HepG2 (cell line): ENCODE results near the gene GSK3A. TPM values are rescaled to one million over a fixed set of nuclear protein-coding genes. Genes with fewer than 3 reads are reported as not detected.
A peak's percentile ranks its signal among the peaks of the same experiment; 100 is the strongest.

Experiments used
- ATAC-seq: fragments of 200-7000 bp; cut with Tn5 transposase; 3 replicates; pipeline ENCODE4 v1.9.1; 2020; ENCODE audit warnings: mild to moderate bottlenecking, moderate library complexity
- BruUV-seq: library from RNA; stranded (reverse); fragments of 400-500 nt; replicated peaks from 2 replicates; lab custom pipeline; 2021; lab: Mats Ljungman, UMichigan
- CTCF ChIA-PET: fragments of 300-600 bp; formaldehyde crosslinking; extraction: SDS; loops from one replicate; lab custom pipeline; 2021; ENCODE audit warnings: low total read pairs, inconsistent platforms, low intra/inter-chr PET ratio; lab: Yijun Ruan, JAX
- POLR2A ChIA-PET: fragments of 350-600 bp; sonication (Branson Sonifier 250); formaldehyde crosslinking; loops from one replicate; lab custom pipeline; 2020; ENCODE audit warnings: antibody characterized with exemption, inconsistent platforms; lab: Yijun Ruan, JAX
- DNase-seq: peaks from one replicate; pipeline ENCODE4 v3.0.0-alpha.2; 2015; ENCODE audit warnings: low spot score
- FAIRE-seq: peaks from 3 replicates; lab custom pipeline; 2011; peaks lifted over from hg19 to GRCh38; lab: Jason Lieb, UNC
- H2AFZ ChIP-seq: one replicate; pipeline ENCODE4 v1.6.1; 2011; ENCODE audit warnings: low read length, inconsistent platforms
- H3K27ac ChIP-seq: fragments of 300-600 bp; 3 replicates; pipeline ENCODE4 v1.8.0; 2011; ENCODE audit warnings: mixed run types, mild to moderate bottlenecking, mixed read lengths, low read length, inconsistent platforms; ENCODE audit not compliant: insufficient read depth; ENCODE audit errors: extremely low read length
- H3K27me3 ChIP-seq, 2 experiments: fragments of 200-600 bp in 1 of 2; 2 replicates in 1 of 2; 3 replicates in 1 of 2; pipeline versions ENCODE4 v1.6.0 to v1.8.0; 2011; ENCODE audit warnings: low read length in 2 of 2, mild to moderate bottlenecking in 2 of 2, moderate library complexity in 2 of 2, inconsistent platforms in 1 of 2; ENCODE audit not compliant: insufficient read depth in 2 of 2, control insufficient read depth in 1 of 2
- H3K36me3 ChIP-seq, 2 experiments: fragments of 200-600 bp in 1 of 2; replicated peaks in 1 of 2; 2 replicates in 1 of 2; 3 replicates in 1 of 2; pipeline versions ENCODE4 v1.5.1 to v1.8.0; 2011; ENCODE audit warnings: low read length in 2 of 2, inconsistent platforms in 1 of 2; ENCODE audit not compliant: insufficient read depth in 2 of 2, control insufficient read depth in 1 of 2
- H3K4me1 ChIP-seq: 2 replicates; pipeline ENCODE4 v1.5.1; 2012; ENCODE audit warnings: low read length, inconsistent platforms; ENCODE audit not compliant: insufficient read depth
- H3K4me2 ChIP-seq: 2 replicates; pipeline ENCODE4 v1.6.0; 2011; ENCODE audit warnings: low read depth, low read length, inconsistent platforms
- H3K4me3 ChIP-seq, 3 experiments: fragments of 200-600 bp in 1 of 3; sonication (generic), shearing (Covaris generic) in 1 of 3; replicated peaks in 1 of 3; 2 replicates each; pipeline ENCODE4 v1.5.1; 2011 to 2016; ENCODE audit warnings: low read length in 3 of 3, inconsistent platforms in 2 of 3, low read depth in 2 of 3, mild to moderate bottlenecking in 2 of 3, control low read depth in 1 of 3, mixed read lengths in 1 of 3; ENCODE audit not compliant: insufficient read depth in 1 of 3
- H3K79me2 ChIP-seq: one replicate; pipeline ENCODE4 v1.6.1; 2011; ENCODE audit warnings: low read length, inconsistent platforms; ENCODE audit not compliant: insufficient read depth
- H3K9ac ChIP-seq: 2 replicates; pipeline ENCODE4 v1.6.0; 2011; ENCODE audit warnings: mild to moderate bottlenecking, low read depth, low read length, inconsistent platforms; ENCODE audit not compliant: insufficient read depth
- H3K9me3 ChIP-seq: 2 replicates; pipeline ENCODE4 v1.5.1; 2012; ENCODE audit warnings: mild to moderate bottlenecking, low read length
- H4K20me1 ChIP-seq: 2 replicates; pipeline ENCODE4 v1.6.0; 2011; ENCODE audit warnings: inconsistent platforms, mild to moderate bottlenecking, low read length, moderate library complexity; ENCODE audit not compliant: insufficient read depth
- AGO1 ChIP-seq: fragments of 200-400 bp; formaldehyde crosslinking; IDR thresholded peaks from 2 replicates; pipeline ENCODE4 v1.6.1; 2017; ENCODE audit warnings: mild to moderate bottlenecking, low read depth, low read length, moderate library complexity; ENCODE audit not compliant: poor library complexity, severe bottlenecking
- POLR2A ChIP-seq, 2 experiments: IDR thresholded peaks; 2 replicates each; pipeline ENCODE4 v1.6.1; 2011; ENCODE audit warnings: low read depth in 2 of 2, low read length in 2 of 2, mild to moderate bottlenecking in 1 of 2, moderate library complexity in 1 of 2; ENCODE audit not compliant: insufficient read depth in 1 of 2
- XBP1 ChIP-seq: sonication (generic); formaldehyde crosslinking; IDR thresholded peaks from 2 replicates; pipeline ENCODE4 v1.5.0; 2020; ENCODE audit warnings: missing genetic modification reagents
- ZFP36 ChIP-seq: fragments of 150-350 bp; IDR thresholded peaks from 2 replicates; pipeline ENCODE4 v1.6.1; 2018; ENCODE audit warnings: borderline replicate concordance, low read length, low read depth; ENCODE audit not compliant: partially characterized antibody
- ZNF12 ChIP-seq: sonication (generic); formaldehyde crosslinking; IDR thresholded peaks from 2 replicates; pipeline ENCODE4 v1.5.0; 2020; ENCODE audit warnings: missing genetic modification reagents
- ZNF292 ChIP-seq: sonication (generic); formaldehyde crosslinking; IDR thresholded peaks from 2 replicates; pipeline ENCODE4 v1.8.1; 2022; ENCODE audit warnings: mild to moderate bottlenecking, low read depth, missing genetic modification reagents, borderline replicate concordance
- WGBS: methylation state at CpG from one replicate; pipeline ENCODE4 v1.1.6; 2017; ENCODE audit warnings: low lambda C conversion rate; 5-methylcytosine and 5-hydroxymethylcytosine counted together
- in situ Hi-C: cut with HindIII; loops from 2 replicates; pipeline ENCODE4 v1.10.0; 2017; ENCODE audit warnings: low pct_unique_long_range_greater_than_20kb; ENCODE audit not compliant: extremely low pct_ligation_motif_present
- intact Hi-C: fragments of 100-400 bp; cut with micrococcal nuclease; formaldehyde crosslinking; loops from one replicate; pipeline ENCODE4 v1.10.0; 2022; ENCODE audit not compliant: unreplicated experiment
- polyA plus RNA-seq, 8 experiments: library from polyadenylated mRNA; depleted of rRNA in 3 of 8; stranded (reverse) in 7 of 8; unstranded in 1 of 8; fragments of >200 nt; fragmentation: Illumina TruSeq in 4 of 8; extraction: Trizol in 4 of 8; gene quantifications; 2 replicates each; pipeline versions ENCODE4 v1.2.1 to v1.2.3, GENCODE V29; 2011 to 2016; ENCODE audit warnings: low read depth in 4 of 8, missing spikeins in 1 of 8, mixed read lengths in 1 of 8; ENCODE audit not compliant: insufficient read depth in 1 of 8
- total RNA-seq, 5 experiments: library from RNA; depleted of rRNA; stranded (reverse); fragments of >200 nt; fragmentation: Illumina TruSeq; extraction: Trizol; gene quantifications; 2 replicates each; pipeline ENCODE4 v1.2.3, GENCODE V29; 2016; ENCODE audit warnings: low read depth in 1 of 5
- TF ChIP-seq, protein P1 (sequence below): sonication (generic); formaldehyde crosslinking; IDR thresholded peaks from 2 replicates; pipeline ENCODE4 v1.4.0; 2020; ENCODE audit warnings: missing genetic modification reagents, borderline replicate concordance
- TF ChIP-seq, protein P2 (sequence below): sonication (generic); formaldehyde crosslinking; IDR thresholded peaks from 2 replicates; pipeline ENCODE4 v1.5.0; 2020; ENCODE audit warnings: missing genetic modification reagents
- TF ChIP-seq, protein P3 (sequence below): sonication (generic); formaldehyde crosslinking; IDR thresholded peaks from 2 replicates; pipeline ENCODE4 v1.4.0; 2020; ENCODE audit warnings: missing genetic modification reagents
- TF ChIP-seq, protein P4 (sequence below): sonication (generic); formaldehyde crosslinking; IDR thresholded peaks from 2 replicates; pipeline ENCODE4 v1.8.0; 2022; ENCODE audit warnings: missing genetic modification reagents, mild to moderate bottlenecking, inconsistent platforms, borderline replicate concordance

Gene GSK3A
- total and polyA plus RNA-seq, 2 of the 13 experiments (the other 11 are each of a cell fraction or from before 2014, with no cell fraction given) = 16.9 to 52.5 TPM

DNA sequence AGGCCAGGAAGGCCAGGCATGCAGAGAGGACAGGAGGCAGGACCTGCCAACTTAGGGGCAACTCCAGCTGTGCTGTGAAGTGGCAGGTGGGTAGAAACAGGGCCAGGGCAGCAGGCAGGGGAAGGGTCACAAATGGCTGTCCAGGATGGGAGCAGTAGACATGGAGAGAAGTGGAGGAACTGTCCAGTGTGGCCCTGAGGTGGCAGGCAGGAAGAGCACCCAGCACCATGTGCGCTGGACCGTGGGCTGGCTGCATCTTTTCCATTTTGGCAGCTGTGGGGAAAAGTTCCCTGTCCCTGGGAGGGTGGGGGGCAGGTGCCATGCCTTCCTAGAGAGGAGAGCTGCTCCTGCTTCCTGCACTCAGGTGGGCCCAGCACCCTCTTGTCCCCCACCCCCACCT is 38.7 kb downstream of the GSK3A start:
- no peak overlapping the region for H3K9ac ChIP-seq
- no peaks in the 10 kb centered on the region; a peak in 1 of 5 replicates for H3K27me3 ChIP-seq
- H4K20me1 ChIP-seq = peaks cover 27% of the 10 kb centered on the region
- BruUV-seq = no TSS peak
- H3K79me2 ChIP-seq = peaks cover 16% of the 10 kb centered on the region
- no peak for ATAC-seq
- CTCF ChIA-PET = no interaction called here
- no peak for DNase-seq
- H3K4me3 ChIP-seq = no peak overlapping the region
- intact Hi-C loops = no loop called here
- no peaks in the 10 kb centered on the region for H3K4me1 ChIP-seq
- no peak for FAIRE-seq
- H3K36me3 ChIP-seq = peaks cover 48 to 89% of the 10 kb centered on the region in 2 experiments
- in situ Hi-C loops = no loop called here
- H2AFZ ChIP-seq = no peak overlapping the region
- TF ChIP-seq AGO1 = peak; percentile 72
- TF ChIP-seq ZNF292 (CRISPR knock-in tag) = no peak
- TF ChIP-seq, protein P1, sequence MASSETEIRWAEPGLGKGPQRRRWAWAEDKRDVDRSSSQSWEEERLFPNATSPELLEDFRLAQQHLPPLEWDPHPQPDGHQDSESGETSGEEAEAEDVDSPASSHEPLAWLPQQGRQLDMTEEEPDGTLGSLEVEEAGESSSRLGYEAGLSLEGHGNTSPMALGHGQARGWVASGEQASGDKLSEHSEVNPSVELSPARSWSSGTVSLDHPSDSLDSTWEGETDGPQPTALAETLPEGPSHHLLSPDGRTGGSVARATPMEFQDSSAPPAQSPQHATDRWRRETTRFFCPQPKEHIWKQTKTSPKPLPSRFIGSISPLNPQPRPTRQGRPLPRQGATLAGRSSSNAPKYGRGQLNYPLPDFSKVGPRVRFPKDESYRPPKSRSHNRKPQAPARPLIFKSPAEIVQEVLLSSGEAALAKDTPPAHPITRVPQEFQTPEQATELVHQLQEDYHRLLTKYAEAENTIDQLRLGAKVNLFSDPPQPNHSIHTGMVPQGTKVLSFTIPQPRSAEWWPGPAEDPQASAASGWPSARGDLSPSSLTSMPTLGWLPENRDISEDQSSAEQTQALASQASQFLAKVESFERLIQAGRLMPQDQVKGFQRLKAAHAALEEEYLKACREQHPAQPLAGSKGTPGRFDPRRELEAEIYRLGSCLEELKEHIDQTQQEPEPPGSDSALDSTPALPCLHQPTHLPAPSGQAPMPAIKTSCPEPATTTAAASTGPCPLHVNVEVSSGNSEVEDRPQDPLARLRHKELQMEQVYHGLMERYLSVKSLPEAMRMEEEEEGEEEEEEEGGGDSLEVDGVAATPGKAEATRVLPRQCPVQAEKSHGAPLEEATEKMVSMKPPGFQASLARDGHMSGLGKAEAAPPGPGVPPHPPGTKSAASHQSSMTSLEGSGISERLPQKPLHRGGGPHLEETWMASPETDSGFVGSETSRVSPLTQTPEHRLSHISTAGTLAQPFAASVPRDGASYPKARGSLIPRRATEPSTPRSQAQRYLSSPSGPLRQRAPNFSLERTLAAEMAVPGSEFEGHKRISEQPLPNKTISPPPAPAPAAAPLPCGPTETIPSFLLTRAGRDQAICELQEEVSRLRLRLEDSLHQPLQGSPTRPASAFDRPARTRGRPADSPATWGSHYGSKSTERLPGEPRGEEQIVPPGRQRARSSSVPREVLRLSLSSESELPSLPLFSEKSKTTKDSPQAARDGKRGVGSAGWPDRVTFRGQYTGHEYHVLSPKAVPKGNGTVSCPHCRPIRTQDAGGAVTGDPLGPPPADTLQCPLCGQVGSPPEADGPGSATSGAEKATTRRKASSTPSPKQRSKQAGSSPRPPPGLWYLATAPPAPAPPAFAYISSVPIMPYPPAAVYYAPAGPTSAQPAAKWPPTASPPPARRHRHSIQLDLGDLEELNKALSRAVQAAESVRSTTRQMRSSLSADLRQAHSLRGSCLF (CRISPR knock-in tag) = no peak
- TF ChIP-seq, protein P2, sequence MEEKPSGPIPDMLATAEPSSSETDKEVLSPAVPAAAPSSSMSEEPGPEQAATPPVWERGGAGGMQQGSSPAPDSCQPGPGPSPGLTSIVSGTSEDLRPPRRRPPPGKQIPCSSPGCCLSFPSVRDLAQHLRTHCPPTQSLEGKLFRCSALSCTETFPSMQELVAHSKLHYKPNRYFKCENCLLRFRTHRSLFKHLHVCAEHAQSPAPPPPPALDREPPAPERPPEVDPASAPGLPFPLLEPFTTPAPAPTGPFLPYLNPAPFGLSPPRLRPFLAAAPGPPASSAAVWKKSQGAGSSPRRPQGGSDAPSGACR (CRISPR knock-in tag) = no peak
- TF ChIP-seq XBP1 (CRISPR knock-in tag) = no peak
- TF ChIP-seq POLR2A (IDR thresholded peaks at IDR 0.05; ENCODE audit: insufficient read depth in 1 of 2, low read depth in 2 of 2, low read length in 2 of 2) = 0 out of 4 replicates have a peak, but pooled peaks of 1 of the 2 experiments have one; percentile 19
- no peak for TF ChIP-seq ZNF12
- TF ChIP-seq, protein P3, sequence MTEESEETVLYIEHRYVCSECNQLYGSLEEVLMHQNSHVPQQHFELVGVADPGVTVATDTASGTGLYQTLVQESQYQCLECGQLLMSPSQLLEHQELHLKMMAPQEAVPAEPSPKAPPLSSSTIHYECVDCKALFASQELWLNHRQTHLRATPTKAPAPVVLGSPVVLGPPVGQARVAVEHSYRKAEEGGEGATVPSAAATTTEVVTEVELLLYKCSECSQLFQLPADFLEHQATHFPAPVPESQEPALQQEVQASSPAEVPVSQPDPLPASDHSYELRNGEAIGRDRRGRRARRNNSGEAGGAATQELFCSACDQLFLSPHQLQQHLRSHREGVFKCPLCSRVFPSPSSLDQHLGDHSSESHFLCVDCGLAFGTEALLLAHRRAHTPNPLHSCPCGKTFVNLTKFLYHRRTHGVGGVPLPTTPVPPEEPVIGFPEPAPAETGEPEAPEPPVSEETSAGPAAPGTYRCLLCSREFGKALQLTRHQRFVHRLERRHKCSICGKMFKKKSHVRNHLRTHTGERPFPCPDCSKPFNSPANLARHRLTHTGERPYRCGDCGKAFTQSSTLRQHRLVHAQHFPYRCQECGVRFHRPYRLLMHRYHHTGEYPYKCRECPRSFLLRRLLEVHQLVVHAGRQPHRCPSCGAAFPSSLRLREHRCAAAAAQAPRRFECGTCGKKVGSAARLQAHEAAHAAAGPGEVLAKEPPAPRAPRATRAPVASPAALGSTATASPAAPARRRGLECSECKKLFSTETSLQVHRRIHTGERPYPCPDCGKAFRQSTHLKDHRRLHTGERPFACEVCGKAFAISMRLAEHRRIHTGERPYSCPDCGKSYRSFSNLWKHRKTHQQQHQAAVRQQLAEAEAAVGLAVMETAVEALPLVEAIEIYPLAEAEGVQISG (CRISPR knock-in tag) = no peak
- TF ChIP-seq, protein P4, sequence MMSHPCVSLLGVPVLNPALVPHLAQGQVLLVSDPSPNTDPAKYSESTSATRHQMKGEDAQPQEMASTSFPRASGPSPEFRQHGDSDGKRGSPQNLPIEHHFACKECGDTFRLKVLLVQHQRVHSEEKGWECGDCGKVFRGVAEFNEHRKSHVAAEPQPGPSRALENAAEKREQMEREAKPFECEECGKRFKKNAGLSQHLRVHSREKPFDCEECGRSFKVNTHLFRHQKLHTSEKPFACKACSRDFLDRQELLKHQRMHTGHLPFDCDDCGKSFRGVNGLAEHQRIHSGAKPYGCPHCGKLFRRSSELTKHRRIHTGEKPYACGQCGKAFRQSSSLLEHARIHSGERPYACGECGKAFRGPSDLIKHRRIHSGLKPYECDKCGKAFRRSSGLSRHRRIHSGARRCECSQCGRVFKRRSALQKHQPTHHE = no peak
- no peak for TF ChIP-seq ZFP36
- no CpG with 5 or more reads among the region's 2 CpGs for WGBS
- no peak overlapping the region for H3K27ac ChIP-seq
- POLR2A ChIA-PET = no interaction called here
- H3K9me3 ChIP-seq = no peaks in the 10 kb centered on the region
- no peak overlapping the region for H3K4me2 ChIP-seq
